Large intestine (tissue), 3 donors: Measurements from ENCODE around the gene SGMS1. TPM values are rescaled to one million over a fixed set of nuclear protein-coding genes. Genes with fewer than 3 reads are reported as not detected.

Source experiments
- DNase-seq, 2 donors: peaks; one replicate each; pipeline versions ENCODE4 v3.0.0 to v3.0.0-alpha.2; 2013
- H3K27ac ChIP-seq: one replicate; pipeline ENCODE4 v1.5.1; 2013; ENCODE audit warnings: low read length
- H3K27me3 ChIP-seq: 2 replicates; pipeline ENCODE4 v1.6.1; 2013; ENCODE audit warnings: low read length; ENCODE audit not compliant: control insufficient read depth, insufficient read depth
- H3K36me3 ChIP-seq: 2 replicates; pipeline ENCODE4 v1.6.1; 2013; ENCODE audit warnings: low read length; ENCODE audit not compliant: control insufficient read depth, insufficient read depth
- H3K4me1 ChIP-seq: one replicate; pipeline ENCODE4 v1.6.1; 2013; ENCODE audit warnings: low read length; ENCODE audit not compliant: control insufficient read depth, insufficient read depth
- H3K4me3 ChIP-seq: one replicate; pipeline ENCODE4 v1.5.1; 2013; ENCODE audit warnings: low read length
- H3K9me3 ChIP-seq: one replicate; pipeline ENCODE4 v1.6.1; 2013; ENCODE audit warnings: mild to moderate bottlenecking, low read depth, low read length, moderate library complexity; ENCODE audit not compliant: control insufficient read depth
- WGBS: methylation state at CpG from one replicate; pipeline ENCODE4 v1.1.5; 2013; ENCODE audit warnings: low lambda C conversion rate; ENCODE audit not compliant: insufficient coverage; 5-methylcytosine and 5-hydroxymethylcytosine counted together
- polyA plus RNA-seq: library from polyadenylated mRNA; unstranded; fragments of 120-200 nt; gene quantifications from one replicate; pipeline ENCODE4 v1.2.1, GENCODE V29; 2013

SGMS1 gene
- polyA plus RNA-seq, 1 donor, result 22.8 TPM

DNA sequence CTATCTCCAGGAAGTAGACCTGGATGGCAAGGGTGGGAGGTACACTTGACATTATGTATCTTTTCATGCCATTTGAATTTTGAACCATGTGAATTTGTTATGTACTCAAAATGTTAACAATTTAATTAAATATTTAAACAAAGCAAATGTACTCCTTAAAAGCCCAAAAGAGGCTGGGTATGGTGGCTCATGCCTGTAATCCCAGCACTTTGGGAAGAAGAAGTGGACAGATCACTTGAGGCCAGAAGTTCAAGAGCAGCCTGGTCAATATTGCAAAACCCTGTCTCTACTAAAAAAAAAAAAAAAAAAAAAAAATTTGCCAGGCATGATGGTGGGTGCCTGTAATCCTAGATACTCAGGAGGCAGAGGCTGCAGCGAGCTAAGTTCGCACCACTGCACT, 235.6 kb downstream of the SGMS1 start:
- Histone ChIP-seq H3K36me3 (no peaks in the 10 kb centered on the region), H3K27me3 (no peaks in the 10 kb centered on the region), H3K4me3 (no peak overlapping the region), H3K4me1 (peaks cover 9% of the 10 kb centered on the region), H3K27ac (no peak overlapping the region), H3K9me3 (no peaks in the 10 kb centered on the region)
- no peak for DNase-seq
- WGBS, result 100% methylated on average over 2 of the region's 2 CpGs

DNA sequence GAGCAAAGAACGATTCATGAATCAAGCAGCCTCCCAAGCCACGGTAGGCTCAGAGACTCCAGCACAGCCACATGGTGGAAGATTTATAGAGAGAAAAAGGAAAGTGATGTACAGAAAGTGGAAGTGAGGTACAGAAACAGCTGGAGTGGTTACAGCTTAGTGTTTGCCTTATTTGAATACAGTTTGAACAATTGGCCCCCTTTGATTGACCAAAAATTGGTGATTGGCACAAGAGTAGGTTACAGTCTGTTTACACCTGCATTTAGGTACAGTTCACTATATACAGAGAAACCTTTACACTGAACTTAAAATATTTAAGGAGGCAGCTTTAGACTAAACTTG, 236.1 kb downstream of the SGMS1 start:
- no peaks in the 10 kb centered on the region for H3K36me3 ChIP-seq
- 0% methylated on average over 1 of the region's 2 CpGs for WGBS
- no peaks in the 10 kb centered on the region for H3K27me3 ChIP-seq
- DNase-seq, result no peak
- no peaks in the 10 kb centered on the region for H3K9me3 ChIP-seq
- H3K4me1 ChIP-seq, result peaks cover 11% of the 10 kb centered on the region
- no peak overlapping the region for H3K4me3 ChIP-seq
- H3K27ac ChIP-seq, result no peak overlapping the region

DNA sequence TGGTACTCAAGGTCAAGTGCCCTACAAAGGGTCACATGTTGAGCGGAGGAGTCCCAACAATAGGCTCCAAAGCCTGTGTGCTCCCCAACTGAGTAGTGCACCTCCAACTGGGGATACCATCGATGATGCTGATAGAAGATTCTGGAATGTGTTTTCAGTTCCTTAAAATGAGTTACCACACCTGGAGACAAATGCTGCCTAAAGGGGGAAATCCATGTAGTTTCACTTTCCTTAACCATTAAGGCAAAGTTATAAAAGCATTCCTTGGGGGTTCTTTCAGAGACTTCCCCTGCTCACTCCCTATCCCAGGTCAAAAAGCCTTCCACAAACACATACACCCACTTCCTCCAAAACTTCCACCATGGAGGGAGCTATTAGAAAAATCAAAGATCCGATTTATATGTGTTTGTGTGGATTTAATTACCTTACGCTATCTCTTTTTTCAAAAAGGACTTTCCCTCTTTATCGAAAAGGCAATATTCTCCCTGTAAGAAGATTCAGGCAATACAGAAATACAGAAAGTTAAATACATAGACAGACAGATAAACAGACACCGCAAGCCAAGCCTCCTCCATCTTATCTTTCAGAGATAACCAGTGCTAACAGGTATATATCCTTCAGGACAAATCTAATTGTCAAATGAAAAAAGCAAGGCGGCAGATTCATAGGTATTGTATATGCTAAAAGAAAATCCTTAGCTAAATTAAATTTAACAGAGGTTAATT, 236.6 kb downstream of the SGMS1 start:
- Histone ChIP-seq H3K9me3 (no peaks in the 10 kb centered on the region), H3K27me3 (no peaks in the 10 kb centered on the region), H3K4me3 (no peak overlapping the region), H3K36me3 (no peaks in the 10 kb centered on the region), H3K27ac (no peak overlapping the region), H3K4me1 (peaks cover 9% of the 10 kb centered on the region)
- DNase-seq, result peak in 1 of 2 donors; percentile 30
- 31% methylated on average over 2 of the region's 7 CpGs for WGBS

DNA sequence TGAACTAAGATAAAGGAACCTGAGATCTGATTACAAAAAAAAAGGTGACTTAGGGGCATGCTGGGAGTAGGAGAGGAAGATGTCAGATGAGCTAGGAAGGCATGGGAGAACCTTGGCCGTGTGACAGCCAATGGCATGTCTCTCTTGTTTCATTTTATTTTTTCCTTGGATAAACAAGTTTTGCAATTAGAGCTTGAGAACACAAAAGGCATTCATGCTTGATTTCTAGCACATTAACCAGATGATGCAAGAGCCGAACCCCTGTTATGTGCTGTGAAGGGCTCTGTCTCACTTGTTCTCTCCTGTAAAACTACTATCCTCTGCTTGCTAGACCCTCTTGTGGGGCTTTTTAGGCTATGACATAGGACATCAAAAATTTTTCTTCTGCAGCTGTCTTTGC, 238.1 kb downstream of the SGMS1 start:
- Histone ChIP-seq H3K4me1 (peaks cover 9% of the 10 kb centered on the region), H3K36me3 (no peaks in the 10 kb centered on the region), H3K27me3 (no peaks in the 10 kb centered on the region), H3K27ac (no peak overlapping the region), H3K9me3 (no peaks in the 10 kb centered on the region), H3K4me3 (no peak overlapping the region)
- no CpG with 5 or more reads among the region's 2 CpGs for WGBS
- DNase-seq, result no peak

DNA sequence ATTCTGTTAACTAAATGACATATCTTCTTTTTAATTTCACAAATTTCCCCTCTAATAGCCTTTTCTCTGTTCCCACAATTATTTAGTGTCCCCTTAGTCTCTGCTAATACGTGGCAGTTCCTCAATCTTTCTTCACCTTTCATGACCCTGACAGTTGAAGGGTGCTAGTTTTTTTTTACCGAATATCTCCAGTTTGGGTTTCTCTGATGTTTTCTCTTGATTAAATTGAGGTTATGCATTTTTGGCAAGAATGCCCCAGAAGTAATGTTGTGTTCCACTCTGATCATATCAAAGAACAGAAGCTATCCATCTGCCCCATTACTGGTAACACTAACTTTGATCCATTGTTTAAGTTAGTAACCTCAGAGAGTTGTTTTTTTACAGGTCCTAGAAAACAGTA, 238.9 kb downstream of the SGMS1 start:
- H3K4me3 ChIP-seq, result no peak overlapping the region
- WGBS, result 100% methylated on average over 1 of the region's 2 CpGs
- no peaks in the 10 kb centered on the region for H3K27me3 ChIP-seq
- H3K9me3 ChIP-seq, result no peaks in the 10 kb centered on the region
- no peaks in the 10 kb centered on the region for H3K36me3 ChIP-seq
- no peak for DNase-seq
- H3K4me1 ChIP-seq, result peaks cover 9% of the 10 kb centered on the region
- H3K27ac ChIP-seq, result no peak overlapping the region

DNA sequence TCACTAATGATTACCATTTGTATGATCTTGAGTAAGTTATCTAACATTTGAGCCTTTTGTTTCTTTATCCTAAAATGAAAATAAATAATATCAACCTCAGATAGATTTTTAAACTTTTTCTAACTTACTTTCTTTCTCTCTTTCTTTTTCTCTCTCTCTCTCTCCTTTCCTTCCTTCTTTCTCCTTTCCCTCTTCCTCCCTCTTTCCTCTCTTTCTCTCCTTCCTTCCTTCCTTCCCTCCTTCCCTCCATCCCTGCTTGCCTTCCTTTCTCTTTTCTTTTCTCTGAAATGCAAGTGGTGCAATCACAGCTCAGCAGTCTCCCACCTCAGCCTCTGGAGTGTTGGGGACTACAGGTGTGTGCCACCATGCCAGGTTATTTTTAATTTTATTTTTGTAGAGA, 239.5 kb downstream of the SGMS1 start:
- DNase-seq, result no peak
- H3K4me1 ChIP-seq, result peaks cover 9% of the 10 kb centered on the region
- no peaks in the 10 kb centered on the region for H3K36me3 ChIP-seq
- H3K27ac ChIP-seq, result no peak overlapping the region
- no peaks in the 10 kb centered on the region for H3K9me3 ChIP-seq
- H3K4me3 ChIP-seq, result no peak overlapping the region
- H3K27me3 ChIP-seq, result no peaks in the 10 kb centered on the region

DNA sequence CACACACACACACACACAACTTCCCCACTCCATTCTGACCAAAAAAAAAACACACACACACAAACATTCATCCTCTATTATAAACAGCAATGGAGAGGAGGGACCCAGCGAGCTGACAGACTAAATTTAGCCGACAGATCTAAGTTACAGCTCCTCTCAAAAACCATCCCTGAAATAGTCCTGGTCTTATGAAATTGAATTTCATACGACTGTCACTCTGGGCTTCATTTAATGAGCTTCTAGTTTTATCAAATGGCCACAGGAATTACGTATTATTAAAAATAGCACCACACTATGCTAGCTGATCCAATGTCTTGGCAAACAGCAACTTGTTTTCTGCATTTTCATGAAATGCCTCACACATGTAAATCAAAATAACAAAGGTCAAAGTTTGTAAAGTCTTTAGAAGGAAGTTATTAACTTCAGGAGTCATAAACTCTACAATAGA, 241.2 kb downstream of the SGMS1 start:
- no peaks in the 10 kb centered on the region for H3K9me3 ChIP-seq
- DNase-seq, result peak in 1 of 2 donors; percentile 37
- peaks cover 9% of the 10 kb centered on the region for H3K4me1 ChIP-seq
- no peak overlapping the region for H3K27ac ChIP-seq
- H3K36me3 ChIP-seq, result no peaks in the 10 kb centered on the region
- no peak overlapping the region for H3K4me3 ChIP-seq
- no CpG with 5 or more reads among the region's 4 CpGs for WGBS
- H3K27me3 ChIP-seq, result no peaks in the 10 kb centered on the region

DNA sequence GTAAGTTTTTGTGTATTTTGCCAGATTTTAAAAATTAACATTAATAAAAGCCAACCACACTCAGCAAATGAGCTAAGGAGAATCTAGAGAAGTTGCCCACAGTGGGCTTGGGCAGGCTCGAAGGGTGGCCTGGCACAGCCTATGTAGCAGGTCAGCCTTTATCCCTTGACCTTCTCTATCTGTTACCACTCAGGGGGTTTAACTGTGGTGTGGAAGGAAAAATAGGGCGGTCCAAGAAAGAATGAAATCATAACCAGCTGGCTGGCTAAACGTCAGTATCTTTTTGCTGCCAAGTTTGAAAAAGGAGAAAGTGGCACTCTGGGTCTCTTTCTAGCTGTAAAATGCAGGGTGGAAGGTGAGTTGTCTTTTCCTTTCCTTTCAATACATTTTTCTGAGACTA, 242.1 kb downstream of the SGMS1 start:
- no peaks in the 10 kb centered on the region for H3K9me3 ChIP-seq
- no peak overlapping the region for H3K4me3 ChIP-seq
- no peak for DNase-seq
- no peak overlapping the region for H3K27ac ChIP-seq
- no peaks in the 10 kb centered on the region for H3K27me3 ChIP-seq
- H3K36me3 ChIP-seq, result no peaks in the 10 kb centered on the region
- WGBS, result no CpG with 5 or more reads among the region's 3 CpGs
- H3K4me1 ChIP-seq, result peaks cover 9% of the 10 kb centered on the region

DNA sequence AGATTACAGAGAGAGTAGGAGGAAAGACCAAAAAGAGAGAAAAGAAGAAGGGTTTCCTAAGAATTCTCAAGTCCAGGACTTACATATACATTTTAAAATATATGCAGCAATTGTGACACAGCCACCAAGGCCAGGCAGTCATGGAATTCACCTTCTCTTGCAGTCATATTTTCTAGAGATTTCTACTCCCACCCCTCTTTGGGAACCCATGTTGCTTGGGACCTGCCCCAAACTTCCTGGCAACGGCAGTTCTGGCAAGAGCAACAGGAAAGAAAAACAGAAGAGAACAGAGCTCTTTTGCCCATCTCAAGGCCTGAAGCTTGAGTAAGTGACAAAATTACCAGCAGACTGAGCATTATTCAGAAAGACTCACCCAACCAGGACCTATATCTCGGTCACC, 244.1 kb downstream of the SGMS1 start:
- no peak for DNase-seq
- Histone ChIP-seq H3K27me3 (no peaks in the 10 kb centered on the region), H3K4me3 (no peak overlapping the region), H3K4me1 (peaks cover 9% of the 10 kb centered on the region), H3K27ac (no peak overlapping the region), H3K9me3 (no peaks in the 10 kb centered on the region), H3K36me3 (no peaks in the 10 kb centered on the region)
- WGBS, result no CpG with 5 or more reads among the region's 2 CpGs

DNA sequence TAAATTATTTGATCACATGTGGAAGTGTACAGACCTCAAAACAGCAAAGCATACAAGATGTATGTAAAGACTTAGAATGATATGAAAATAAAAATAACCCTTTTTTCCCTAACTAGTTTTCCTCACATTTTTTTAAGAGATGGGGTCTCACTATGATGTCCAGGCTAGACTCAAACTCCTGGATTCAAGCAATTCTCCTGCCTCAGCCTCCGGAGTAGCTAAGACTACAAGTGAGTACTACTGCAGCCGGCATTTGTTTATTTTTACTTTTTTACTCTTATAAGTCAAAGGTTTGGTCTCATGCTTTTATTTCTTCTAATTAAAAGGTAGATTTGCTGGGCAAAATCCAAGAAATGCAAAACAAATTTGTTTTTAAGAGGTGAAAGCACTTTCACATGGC, 248.0 kb downstream of the SGMS1 start:
- H3K4me1 ChIP-seq, result no peaks in the 10 kb centered on the region
- no CpG with 5 or more reads among the region's 2 CpGs for WGBS
- H3K27ac ChIP-seq, result no peak overlapping the region
- DNase-seq, result no peak
- no peaks in the 10 kb centered on the region for H3K9me3 ChIP-seq
- H3K4me3 ChIP-seq, result no peak overlapping the region
- no peaks in the 10 kb centered on the region for H3K36me3 ChIP-seq
- H3K27me3 ChIP-seq, result no peaks in the 10 kb centered on the region

DNA sequence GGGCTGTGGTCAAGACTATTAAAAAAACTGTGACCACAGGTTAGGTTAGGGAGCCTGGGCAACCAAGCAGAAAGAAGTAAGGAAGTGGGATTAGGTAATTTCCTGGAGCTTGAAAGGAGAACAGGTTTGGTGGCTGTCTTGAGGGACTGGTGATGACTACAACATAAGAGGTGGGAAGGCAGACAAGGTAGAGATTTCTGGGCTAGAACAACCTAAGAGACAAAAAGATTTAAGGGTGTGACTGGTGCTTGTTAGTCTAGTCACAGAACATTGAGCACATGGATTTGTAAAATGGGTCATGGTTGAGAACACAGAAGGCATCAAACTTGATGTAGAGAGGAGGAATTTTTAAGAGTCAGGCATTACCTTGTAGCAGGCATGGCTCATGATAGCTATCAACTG, 248.7 kb downstream of the SGMS1 start:
- Histone ChIP-seq H3K4me3 (no peak overlapping the region), H3K9me3 (no peaks in the 10 kb centered on the region), H3K27me3 (no peaks in the 10 kb centered on the region), H3K36me3 (no peaks in the 10 kb centered on the region), H3K27ac (no peak overlapping the region), H3K4me1 (no peaks in the 10 kb centered on the region)
- DNase-seq, result no peak
